ENCODE measurements around the gene KLK11.

DNA sequence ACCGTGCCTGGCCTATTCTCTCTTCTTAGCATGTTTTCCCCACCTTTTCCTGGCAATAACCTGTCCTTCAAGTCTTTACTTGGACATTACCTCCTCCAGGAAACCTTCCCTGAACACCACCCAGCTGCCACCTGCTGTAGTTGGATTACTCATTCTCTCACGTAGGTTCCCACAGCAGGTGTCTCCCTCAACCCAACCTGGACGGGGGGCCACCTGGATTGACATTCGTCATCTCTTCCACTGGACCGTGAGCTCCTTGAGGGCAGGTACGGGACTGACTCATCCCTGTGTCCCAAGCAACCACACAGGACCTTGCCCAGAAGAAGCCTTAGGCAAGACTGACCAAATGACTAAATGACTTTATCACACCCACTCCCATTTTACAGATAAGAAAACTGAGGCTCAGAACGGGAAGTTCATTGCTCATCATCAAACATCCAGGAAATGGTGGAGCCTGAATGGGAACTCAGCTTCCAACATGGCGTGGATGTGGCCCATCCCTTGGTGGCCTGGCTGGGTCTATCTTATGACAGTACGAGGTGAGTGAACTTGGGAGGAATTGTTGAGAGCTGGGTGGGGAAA lies 53.5 kb downstream of the KLK11 start:
- TF ChIP-seq, protein P1, sequence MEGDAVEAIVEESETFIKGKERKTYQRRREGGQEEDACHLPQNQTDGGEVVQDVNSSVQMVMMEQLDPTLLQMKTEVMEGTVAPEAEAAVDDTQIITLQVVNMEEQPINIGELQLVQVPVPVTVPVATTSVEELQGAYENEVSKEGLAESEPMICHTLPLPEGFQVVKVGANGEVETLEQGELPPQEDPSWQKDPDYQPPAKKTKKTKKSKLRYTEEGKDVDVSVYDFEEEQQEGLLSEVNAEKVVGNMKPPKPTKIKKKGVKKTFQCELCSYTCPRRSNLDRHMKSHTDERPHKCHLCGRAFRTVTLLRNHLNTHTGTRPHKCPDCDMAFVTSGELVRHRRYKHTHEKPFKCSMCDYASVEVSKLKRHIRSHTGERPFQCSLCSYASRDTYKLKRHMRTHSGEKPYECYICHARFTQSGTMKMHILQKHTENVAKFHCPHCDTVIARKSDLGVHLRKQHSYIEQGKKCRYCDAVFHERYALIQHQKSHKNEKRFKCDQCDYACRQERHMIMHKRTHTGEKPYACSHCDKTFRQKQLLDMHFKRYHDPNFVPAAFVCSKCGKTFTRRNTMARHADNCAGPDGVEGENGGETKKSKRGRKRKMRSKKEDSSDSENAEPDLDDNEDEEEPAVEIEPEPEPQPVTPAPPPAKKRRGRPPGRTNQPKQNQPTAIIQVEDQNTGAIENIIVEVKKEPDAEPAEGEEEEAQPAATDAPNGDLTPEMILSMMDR (IDR thresholded peaks at IDR 0.05 in 8 of 11, conservative IDR thresholded peaks at IDR 0.05 in 3 of 11): no peak
- TF ChIP-seq POLR2A (IDR thresholded peaks at IDR 0.05): no peak
